Measurements from ENCODE around the gene E2F1. TPM values are rescaled to one million over a fixed set of nuclear protein-coding genes. Genes with fewer than 3 reads are reported as not detected.

The E2F1 gene
- total and polyA plus RNA-seq, 2 of the 4 experiments (the other 2 are of a cell fraction), result 10.9 to 14.0 TPM

- no peak overlapping the region for H4K91ac ChIP-seq (ENCODE audit: insufficient read depth, low read depth, low read length)
- no peak overlapping the region for H3K56ac ChIP-seq (ENCODE audit: extremely low read depth, insufficient read depth, low read length)
- in situ Hi-C loops (cut with MboI; ENCODE audit: low sequenced_read_pairs), result no loop called here
- no peaks in the 10 kb centered on the region for H3K79me1 ChIP-seq (ENCODE audit: low read depth in 1 of 2, low read length in 2 of 2)
- H2AK5ac ChIP-seq (ENCODE audit: low read depth, low read length), result no peak overlapping the region
- no peak overlapping the region for H3K23ac ChIP-seq (ENCODE audit: low read depth, low read length)
- no peak for TF ChIP-seq RFX5 (IDR thresholded peaks at IDR 0.05; ENCODE audit: low read depth, low read length)
- TF ChIP-seq, protein P1, sequence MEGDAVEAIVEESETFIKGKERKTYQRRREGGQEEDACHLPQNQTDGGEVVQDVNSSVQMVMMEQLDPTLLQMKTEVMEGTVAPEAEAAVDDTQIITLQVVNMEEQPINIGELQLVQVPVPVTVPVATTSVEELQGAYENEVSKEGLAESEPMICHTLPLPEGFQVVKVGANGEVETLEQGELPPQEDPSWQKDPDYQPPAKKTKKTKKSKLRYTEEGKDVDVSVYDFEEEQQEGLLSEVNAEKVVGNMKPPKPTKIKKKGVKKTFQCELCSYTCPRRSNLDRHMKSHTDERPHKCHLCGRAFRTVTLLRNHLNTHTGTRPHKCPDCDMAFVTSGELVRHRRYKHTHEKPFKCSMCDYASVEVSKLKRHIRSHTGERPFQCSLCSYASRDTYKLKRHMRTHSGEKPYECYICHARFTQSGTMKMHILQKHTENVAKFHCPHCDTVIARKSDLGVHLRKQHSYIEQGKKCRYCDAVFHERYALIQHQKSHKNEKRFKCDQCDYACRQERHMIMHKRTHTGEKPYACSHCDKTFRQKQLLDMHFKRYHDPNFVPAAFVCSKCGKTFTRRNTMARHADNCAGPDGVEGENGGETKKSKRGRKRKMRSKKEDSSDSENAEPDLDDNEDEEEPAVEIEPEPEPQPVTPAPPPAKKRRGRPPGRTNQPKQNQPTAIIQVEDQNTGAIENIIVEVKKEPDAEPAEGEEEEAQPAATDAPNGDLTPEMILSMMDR (conservative IDR thresholded peaks at IDR 0.05; ENCODE audit: low read depth, low read length), result no peak
- no peak for DNase-seq
- ChIA-PET POLR2A (ENCODE audit: unreplicated experiment) (no interaction called here), CTCF (no interaction called here)
- BruUV-seq (replicated peaks), result no TSS peak
- no peak overlapping the region for H2BK20ac ChIP-seq (ENCODE audit: low read depth, low read length)
- no peak overlapping the region for H3K4me2 ChIP-seq (ENCODE audit: low read depth, low read length)
- H3K36me3 ChIP-seq (ENCODE audit: control insufficient read depth, insufficient read depth, low read length), result peaks cover 3% of the 10 kb centered on the region; the same call in 1 of the 2 replicates
- no peaks in the 10 kb centered on the region; the same call in 1 of the 2 replicates for H4K20me1 ChIP-seq (ENCODE audit: insufficient read depth, low read length)
- H3K4me3 ChIP-seq (ENCODE audit: insufficient read depth, low read depth, low read length), result no peak overlapping the region
- ATAC-seq (ENCODE audit: low read depth), result no peak
- no peaks in the 10 kb centered on the region for H3K9me1 ChIP-seq (ENCODE audit: insufficient read depth, low read length)
- intact Hi-C loops (cut with micrococcal nuclease), result no loop called here
- dilution Hi-C loops (cut with HindIII; ENCODE audit: low sequenced_read_pairs, unreplicated experiment), result no loop called here
- no peak overlapping the region for H3K4ac ChIP-seq (ENCODE audit: low read depth, low read length)
- H3K18ac ChIP-seq (ENCODE audit: low read depth, low read length), result no peak overlapping the region
- no peak overlapping the region for H2BK15ac ChIP-seq (ENCODE audit: low read depth, low read length)
- no peak overlapping the region for H2AFZ ChIP-seq (replicated peaks; ENCODE audit: low read length, poor library complexity)
- H2BK120ac ChIP-seq (ENCODE audit: low read depth, low read length), result no peak overlapping the region
- H3K9ac ChIP-seq (ENCODE audit: low read depth, low read length), result no peak overlapping the region
- no peak overlapping the region for H3K27ac ChIP-seq (ENCODE audit: insufficient read depth, low read length)
- no peaks in the 10 kb centered on the region for H3K9me3 ChIP-seq (ENCODE audit: control insufficient read depth, insufficient read depth, low read length)
- H3K14ac ChIP-seq (replicated peaks; ENCODE audit: low read depth, low read length), result no peak overlapping the region
- no CpG with 5 or more reads among the region's 8 CpGs for WGBS, 2 experiments (ENCODE audit: extremely low coverage in 2 of 2, insufficient read length in 1 of 2)
- no peaks in the 10 kb centered on the region for H3K27me3 ChIP-seq (ENCODE audit: control insufficient read depth, insufficient read depth, low read length)
- H4K5ac ChIP-seq (ENCODE audit: low read depth, low read length), result no peak overlapping the region
- no peak overlapping the region for H2AK9ac ChIP-seq (replicated peaks; ENCODE audit: low read depth, low read length, poor library complexity)
- no peak overlapping the region for H4K8ac ChIP-seq (ENCODE audit: low read depth in 2 of 2, low read length in 2 of 2)
- no peak overlapping the region for H2BK5ac ChIP-seq (ENCODE audit: low read depth, low read length, poor library complexity, severe bottlenecking)
- no peaks in the 10 kb centered on the region for H3K4me1 ChIP-seq (ENCODE audit: control insufficient read depth, insufficient read depth, low read length)
Observed at GRCh38 chr20:33703498-33704137, 17.4 kb upstream of the E2F1 start.
